NCI-H146 treated with DMSO at 0.1 percent for 48 hours (cell line): ENCODE data around the gene CENPQ.
"Not testable (repeated sequence)": the region's sequence is repeated elsewhere in the genome, so short reads cannot be mapped to it uniquely, and the experiment has no call there.

ENCODE experiments used
- DNase-seq: peaks from one replicate; lab custom pipeline; 2025; ENCODE audit not compliant: unreplicated experiment; lab: John Stamatoyannopoulos, UW

CENPQ gene, protein sequence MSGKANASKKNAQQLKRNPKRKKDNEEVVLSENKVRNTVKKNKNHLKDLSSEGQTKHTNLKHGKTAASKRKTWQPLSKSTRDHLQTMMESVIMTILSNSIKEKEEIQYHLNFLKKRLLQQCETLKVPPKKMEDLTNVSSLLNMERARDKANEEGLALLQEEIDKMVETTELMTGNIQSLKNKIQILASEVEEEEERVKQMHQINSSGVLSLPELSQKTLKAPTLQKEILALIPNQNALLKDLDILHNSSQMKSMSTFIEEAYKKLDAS

DNA sequence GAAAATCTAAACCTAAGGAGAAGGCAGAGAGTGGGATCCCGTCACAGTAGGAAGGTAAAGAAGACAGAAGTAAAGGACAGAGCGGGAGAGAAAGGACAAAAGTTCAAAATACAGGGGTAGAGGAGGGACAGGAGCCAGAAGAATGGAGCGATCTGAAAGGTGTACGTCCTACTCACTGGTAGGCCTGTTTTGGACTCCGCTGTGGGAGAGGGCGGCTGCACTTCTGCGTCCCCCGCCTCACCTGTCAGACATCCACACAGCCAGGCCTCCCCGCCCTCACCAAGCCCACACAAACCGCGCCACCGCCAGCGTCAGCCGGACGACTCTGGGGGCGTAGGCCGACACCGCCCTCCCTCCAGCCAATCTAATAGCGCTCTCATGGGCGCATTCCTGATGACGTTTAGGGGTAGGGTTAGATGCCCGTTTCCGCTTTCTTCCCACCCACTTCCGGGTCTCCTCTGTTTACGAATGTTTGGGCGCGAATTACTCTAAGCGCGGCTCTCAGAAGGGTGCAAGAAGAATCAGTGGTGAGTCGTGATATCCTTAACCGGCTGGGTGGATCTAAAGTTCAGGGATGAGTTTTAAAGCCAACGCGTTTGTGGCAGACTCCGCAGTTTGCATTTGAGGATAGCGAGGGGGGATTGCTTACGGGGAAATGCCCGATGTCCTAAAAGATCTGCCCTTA, at the start of gene CENPQ, which contains the start of gene MMUT:
CENPQ (plus strand) TSS at position 444 of the 685 bp plus-strand sequence. CDS start 6,807 bp downstream, outside the sequence.
MMUT (minus strand) TSS at position 327 of the 685 bp plus-strand sequence. CDS start 3,787 bp downstream, outside the sequence.
- DNase-seq, result peak; percentile 91

DNA sequence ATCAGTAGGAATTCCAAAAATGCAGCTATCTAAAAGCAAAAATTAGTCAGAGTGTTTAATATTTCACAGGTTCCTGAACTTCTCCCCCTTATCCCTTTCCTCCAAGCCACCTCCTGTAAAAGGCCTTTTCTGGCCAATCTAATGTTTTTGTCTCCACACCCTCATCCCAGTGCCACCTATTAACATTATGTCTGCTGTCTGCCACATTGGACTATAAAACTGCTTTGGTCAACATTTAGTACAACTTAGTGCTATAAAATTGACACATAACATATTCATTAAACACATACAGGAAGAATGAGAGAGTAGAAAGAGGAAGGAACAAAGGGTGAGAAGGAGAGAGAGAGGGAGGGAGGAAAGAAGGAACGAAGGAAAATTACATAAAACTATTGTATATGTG, 47.8 kb upstream of the CENPQ start:
- no peak for DNase-seq

DNA sequence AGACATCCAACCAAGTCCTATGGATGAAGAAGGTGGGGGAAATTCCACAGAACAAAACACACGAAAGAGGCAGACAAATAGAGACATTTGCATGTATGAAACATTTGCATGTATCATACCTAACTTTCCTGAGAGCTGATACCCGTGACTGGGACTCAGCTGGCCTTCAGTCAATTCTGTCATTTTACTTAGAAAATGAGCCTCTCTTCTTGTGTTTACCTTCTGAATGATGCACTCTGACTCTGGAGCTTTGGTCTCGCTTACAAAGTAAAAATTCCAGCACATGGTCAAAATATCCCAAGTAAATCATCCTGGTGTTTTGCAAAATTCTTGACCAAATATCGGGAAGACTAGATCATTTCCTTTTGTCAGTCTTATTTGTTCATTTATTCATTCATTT, 47.0 kb upstream of the CENPQ start:
- DNase-seq, result no peak

DNA sequence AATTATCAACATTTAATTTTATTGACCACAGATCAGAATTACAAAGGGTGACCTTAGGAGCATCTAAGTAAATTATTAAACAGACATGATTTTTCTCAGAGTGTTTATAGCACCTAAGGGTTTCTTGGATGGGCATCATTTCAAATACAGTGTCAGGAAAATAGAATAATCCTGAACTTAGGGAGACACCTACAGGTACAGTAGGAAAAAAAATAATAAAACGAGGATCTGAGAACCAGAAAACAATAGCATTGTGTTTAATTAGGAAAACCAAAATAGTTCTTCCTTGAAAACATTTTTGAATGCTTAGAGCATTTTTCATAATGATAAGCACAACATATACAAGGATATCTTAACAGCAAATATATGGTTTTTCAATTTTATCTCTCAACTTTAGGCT, 39.4 kb upstream of the CENPQ start:
- no peak for DNase-seq

DNA sequence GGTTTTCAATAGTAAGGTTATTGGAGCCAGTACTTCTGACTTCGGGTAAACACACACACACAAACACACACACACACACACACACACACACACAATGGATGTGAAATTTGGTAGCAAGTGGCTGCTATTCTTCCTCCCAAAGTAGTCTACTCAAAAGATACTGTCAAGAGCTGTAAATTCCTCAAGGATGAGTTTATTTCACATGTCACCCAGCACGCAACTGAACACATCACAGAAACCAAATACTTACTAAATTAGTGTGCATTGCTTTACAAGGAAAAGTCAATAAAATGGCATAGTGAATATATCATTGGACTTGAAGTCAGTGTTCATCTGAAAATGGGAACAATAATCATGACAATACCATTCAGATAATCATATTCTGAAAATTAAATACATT, 33.0 kb upstream of the CENPQ start:
- DNase-seq, result no peak

GRCh38 chr6:49430866-49431265, 32.3 kb upstream of the CENPQ start:
- no peak for DNase-seq

DNA sequence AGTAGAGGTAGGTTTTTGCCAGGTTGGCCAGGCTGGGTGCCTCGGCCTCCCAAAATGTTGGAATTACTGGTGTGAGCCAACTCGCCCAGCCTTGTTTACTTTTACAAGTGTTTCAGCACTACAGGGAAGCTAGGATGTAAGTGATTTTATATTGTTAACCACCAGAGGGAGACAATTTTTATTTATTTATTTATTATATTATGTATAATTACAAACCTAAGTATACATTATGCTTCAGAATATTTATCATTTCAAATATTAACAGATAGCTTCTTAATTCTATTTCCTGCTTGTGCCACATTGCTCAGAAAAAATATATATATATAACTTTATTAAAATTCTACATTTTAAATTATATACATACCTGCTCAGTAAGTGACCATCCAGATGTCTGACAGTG, 9.9 kb upstream of the CENPQ start:
- no peak for DNase-seq

DNA sequence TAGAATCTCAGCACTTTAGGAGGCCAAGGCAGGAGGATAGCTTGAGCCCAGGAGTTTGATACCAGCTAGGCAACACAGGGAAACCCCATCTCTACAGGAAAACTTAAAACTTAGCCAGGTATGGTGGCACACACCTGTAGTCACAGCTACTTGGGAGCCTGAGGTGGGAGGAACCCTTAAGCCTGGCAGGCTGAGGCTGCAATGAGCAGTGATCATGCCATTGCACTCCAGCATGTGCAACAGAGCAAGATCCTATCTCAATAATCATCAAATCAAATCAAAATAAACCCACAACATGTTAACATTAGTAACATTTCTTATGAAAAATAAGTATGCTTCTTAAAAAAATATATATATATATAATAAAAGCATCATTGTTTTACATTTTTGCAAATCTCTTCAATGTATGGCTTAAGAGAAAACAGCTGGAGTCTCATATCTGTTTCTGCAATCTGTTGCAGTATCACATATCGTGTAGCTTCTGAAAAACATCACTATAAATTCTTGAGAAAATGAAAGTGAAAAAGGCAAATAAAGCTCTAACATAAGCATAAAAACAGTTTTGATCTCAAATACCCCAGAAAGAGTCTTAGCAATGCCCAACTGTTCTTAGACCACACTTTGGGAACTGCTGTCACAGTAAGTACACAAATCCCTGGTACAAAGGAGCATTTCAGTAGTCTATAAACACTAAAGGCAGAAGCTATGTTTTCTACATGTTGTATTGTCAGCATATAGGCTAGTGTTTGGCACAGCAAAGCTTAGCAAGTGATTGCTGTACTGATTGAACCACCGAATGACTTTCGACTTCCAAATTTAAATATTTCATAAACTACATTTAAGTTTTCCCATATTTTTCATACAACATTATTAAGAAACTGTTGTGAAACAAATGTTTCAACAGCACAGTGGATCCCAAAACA, 8.1 kb upstream of the CENPQ start:
- no peak for DNase-seq

DNA sequence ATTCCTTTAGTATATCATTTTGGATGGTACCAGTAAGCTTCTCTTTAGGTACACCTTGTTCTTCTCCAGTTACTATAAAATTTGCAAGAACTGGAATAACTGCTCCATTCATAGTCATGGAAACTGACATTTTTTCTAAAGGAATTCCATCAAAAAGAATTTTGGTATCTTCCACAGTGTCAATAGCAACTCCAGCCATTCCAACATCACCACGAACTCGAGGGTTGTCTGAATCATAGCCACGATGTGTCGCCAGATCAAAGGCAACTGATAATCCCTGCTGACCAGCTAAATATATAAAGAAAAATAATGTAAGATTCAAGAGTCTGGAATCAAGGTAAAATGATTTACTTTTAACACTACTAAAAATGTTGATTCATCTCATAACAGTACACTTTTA, 5.4 kb upstream of the CENPQ start:
- DNase-seq, result no peak

DNA sequence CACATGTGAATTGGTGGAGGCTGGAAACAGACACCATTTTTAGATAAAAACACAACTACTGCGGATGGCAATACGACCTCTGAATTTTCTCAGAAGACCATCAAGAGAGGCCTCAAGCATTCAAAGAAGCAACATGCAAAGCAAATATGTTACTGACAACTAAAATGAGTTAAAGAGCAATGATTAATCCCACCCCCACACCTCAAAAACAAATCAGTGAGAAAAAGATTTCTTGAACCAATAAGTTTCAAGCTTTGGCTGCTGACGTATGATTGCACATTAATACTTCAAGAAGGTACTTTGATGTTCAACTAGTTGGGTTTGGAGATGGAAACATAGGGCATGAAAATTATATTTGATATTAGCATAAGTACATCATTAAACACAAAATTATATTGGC, 1.1 kb upstream of the CENPQ start:
- DNase-seq, result peak; percentile 1

DNA sequence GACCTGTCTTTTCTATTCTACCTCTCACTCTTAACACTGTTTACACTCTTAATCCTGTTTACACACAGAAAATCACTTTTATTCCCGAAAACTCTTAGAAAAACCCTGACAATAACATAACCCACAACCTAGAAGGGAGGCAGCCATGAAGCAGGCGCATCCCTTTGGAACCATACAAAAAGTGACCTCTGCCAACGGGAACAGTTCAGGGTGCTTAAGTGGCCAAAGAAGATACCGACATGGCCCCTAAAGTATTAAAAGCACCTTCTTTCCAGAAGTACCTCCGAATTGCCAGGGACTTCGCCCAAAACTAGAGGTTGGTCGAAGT, 607 bp upstream of the CENPQ start:
- no peak for DNase-seq

DNA sequence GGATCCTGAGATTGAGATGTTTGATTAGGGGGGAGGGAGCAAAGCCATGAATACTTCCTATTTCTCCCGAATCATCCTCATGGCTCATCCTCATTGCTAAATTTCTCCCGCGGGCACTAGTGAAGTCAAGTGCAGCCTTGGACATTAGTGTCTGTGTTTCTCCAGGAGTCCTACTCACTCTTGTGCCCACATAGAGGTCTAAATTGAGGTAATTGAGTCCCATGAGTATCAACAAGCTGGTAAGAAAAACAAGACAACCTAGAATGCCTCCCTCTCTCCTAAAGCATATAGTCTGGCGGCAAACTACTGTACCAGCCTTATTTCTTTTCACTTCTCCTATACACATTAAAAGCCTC, 420 bp downstream of the CENPQ start:
- DNase-seq, result no peak

GRCh38 chr6:49464691-49465090, 1.5 kb downstream of the CENPQ start:
- no peak for DNase-seq

GRCh38 chr6:49468042-49468441, 4.9 kb downstream of the CENPQ start:
- no peak for DNase-seq

GRCh38 chr6:49476564-49476963, 13.4 kb downstream of the CENPQ start:
- not testable (repeated sequence) for DNase-seq

GRCh38 chr6:49479308-49479970, 16.3 kb downstream of the CENPQ start:
- no peak for DNase-seq

DNA sequence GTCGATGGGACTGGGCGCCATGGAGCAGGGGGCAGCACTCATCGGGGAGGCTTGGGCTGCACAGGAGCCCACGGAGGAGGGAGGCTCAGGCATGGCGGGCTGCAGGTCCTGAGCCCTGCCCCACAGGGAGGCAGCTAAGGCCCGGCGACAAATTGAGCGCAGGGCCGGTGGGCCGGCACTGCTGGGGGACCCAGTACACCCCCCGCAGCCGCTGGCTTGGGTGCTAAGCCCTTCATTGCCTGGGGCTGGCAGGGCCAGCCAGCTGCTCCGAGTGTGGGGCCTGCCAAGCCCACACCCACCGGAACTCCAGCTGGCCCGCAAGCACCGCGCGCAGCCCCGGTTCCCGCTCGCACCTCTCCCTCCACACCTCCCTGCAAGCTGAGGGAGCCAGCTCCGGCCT, 18.7 kb downstream of the CENPQ start:
- not testable (repeated sequence) for DNase-seq

DNA sequence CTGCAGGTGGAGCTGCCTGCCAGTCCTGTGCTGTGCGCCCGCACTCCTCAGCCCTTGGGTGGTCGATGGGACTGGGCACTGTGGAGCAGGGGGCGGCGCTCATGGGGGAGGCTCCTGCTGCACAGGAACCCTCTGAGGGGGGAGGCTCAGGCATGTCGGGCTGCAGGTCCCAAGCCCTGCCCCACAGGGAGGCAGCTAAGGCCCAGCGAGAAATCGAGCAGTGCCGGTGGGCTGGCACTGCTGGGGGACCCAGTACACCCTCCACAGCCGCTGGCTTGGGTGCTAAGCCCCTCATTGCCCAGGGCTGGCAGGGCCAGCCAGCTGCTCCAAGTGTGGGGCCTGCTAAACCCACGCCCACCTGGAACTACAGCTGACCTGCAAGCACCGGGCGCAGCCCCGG, 20.2 kb downstream of the CENPQ start:
- DNase-seq, result not testable (repeated sequence)

DNA sequence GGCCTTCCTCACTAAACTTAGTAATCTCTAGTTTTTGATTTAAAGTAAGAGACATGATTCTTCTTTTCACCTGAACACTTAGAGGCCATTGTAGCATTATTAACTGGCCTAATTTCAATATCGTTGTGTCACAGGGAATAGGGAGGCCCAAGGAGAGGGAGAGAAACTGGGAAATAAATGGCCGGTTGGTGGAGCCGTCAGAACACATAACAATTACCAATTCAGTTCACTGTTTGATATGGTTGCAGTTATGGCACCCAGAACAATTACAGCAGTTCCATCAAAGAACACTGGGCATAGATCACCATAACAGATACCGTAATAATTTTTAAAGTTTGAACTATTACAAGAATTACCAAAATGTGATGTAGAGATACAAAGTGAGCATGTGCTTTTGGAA, 27.5 kb downstream of the CENPQ start:
- DNase-seq, result no peak

GRCh38 chr6:49497304-49497703, 34.1 kb downstream of the CENPQ start:
- peak; percentile 22 for DNase-seq

- DNase-seq, result no peak
Observed at GRCh38 chr6:49499126-49499525, 36.0 kb downstream of the CENPQ start.
